ENCODE measurements around the gene TMBIM4.
A peak's percentile ranks its signal among the peaks of the same experiment; 100 is the strongest.
"Not testable (repeated sequence)": the region's sequence is repeated elsewhere in the genome, so short reads cannot be mapped to it uniquely, and the experiment has no call there.

TMBIM4 gene

DNA sequence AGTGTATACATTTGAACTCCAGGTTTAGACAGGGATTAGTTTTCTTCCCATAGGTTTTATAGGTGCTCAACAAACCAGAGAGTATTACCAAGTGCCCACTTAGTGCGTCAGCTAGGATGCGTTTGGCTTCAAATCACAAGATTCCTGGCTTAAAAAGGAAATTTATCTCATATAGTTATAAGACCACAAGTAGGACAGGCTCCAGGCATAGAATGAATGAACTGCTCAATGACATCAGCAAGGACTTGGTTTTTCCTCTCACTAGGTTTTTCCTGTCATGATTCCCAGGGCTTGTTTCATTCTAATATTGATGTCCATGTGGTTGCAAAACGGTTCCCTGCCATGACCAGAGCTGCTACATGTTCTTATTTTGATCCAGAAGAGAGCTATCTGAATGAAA, 13.2 kb upstream of the TMBIM4 start:
- DNase-seq = no peak

DNA sequence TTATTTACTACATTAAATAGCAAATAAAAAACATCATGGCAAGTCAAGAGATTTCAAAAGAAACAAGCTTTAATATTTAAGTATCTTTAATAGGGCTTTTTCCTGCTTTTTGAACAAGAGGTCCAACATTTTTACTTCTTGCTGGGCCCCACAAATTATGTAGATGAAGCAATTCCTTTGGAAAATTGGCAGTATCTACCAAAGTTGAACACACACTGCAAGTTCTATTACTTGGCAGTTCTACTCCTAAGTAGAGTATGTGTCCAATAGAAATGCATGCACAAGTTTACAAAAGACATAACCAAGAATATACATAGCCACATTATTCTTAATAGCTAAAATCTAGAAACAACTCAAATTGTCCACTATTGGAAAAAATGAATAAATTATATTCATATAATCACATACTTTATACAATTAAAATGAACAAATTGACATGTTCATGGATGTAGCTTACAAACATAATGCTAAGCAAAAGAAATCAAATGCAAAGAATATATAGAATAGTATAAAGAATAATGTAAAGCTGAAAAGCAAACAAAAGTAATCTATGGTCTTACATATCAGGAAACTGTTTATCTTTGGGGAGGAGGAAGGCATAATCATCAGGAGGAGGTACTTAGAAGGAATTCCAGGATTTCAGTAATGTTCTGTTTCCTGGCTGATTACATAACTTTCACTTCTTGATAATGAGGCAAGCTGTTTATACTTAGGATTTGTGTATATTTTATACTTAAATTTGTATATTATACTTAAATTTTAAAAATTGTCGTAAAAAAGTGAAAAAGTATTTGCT, 6.5 kb upstream of the TMBIM4 start:
- no peak for DNase-seq

DNA sequence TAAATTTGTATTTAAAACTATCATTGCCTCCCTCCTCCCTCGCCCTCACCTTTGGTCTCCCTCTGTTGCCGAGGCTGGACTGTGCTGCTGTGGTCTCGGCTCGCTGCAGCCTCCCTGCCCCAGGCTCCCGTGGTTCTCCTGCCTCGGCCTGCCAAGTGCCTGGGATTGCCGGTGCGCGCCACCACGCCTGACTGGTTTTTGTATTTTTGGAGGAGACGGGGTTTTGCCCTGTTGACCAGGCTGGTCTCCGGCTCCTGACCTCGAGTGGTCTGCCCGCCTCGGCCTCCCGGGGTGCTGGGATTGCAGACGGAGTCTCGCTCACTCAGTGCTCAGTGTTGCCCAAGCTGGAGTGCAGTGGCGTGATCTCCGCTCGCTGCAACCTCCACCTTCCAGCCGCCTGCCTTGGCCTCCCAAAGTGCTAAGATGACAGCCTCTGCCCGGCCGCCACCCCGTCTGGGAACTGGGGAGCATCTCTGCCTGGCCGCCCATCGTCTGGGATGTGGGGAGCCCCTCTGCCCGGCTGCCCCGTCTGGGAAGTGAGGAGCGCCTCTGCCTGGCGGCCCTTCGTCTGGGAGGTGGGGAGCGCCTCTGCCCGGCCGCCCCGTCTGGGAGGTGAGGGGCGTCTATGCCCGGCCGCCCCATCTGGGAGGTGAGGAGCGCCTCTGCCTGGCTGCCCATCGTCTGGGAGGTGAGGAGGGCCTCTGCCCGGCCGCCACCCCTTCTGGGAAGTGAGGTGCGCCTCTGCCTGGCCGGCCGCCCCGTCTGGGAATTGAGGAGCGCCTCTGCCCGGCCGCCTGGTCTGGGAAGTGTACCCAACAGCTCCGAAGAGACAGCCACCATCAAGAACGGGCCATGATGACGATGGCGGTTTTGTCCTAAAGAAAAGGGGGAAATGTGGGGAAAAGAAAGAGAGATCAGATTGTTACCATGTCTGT, 4.9 kb upstream of the TMBIM4 start:
- DNase-seq = not testable (repeated sequence)

DNA sequence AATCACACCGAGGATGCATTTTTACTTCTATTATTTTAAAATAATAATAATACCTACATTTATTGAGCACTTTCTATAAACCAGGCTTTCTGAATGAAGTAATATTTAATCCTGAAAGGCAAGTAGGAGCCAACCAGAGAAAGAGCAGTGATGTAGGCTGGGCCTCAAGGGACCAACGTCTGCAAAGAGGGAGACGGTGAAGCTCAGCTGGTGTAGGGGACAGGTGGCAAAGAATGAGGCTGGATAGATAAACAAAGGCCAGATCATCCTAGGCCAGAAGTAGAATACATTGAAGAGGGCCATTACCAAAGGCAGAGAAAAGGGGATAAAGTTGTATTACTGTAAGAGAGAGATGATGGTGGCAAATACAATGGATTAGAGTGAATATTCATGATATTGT, 810 bp upstream of the TMBIM4 start:
- DNase-seq = no peak

GRCh38 chr12:66168410-66168809, 1.4 kb downstream of the TMBIM4 start:
- peak; percentile 18 for DNase-seq

DNA sequence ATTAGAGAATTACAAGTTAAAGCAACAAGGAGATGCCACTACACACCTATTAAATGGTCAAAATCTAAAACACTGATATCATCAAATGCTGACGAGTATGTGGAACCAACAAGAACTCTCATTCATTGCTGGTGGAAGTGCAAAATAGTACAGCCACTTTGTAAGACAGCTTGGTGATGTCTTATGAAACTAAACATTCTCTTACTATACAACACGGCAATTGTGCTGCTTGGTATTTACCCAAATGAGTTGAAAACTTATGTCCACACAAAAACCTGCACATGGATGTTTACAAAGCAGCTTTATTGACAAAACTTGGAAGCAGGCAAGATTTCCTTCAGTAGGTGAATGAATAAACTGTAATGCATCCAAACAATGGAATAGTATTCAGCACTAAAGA, 3.2 kb downstream of the TMBIM4 start:
- DNase-seq = no peak

- DNase-seq = no peak
Observed at GRCh38 chr12:66165141-66165540, 4.7 kb downstream of the TMBIM4 start.

DNA sequence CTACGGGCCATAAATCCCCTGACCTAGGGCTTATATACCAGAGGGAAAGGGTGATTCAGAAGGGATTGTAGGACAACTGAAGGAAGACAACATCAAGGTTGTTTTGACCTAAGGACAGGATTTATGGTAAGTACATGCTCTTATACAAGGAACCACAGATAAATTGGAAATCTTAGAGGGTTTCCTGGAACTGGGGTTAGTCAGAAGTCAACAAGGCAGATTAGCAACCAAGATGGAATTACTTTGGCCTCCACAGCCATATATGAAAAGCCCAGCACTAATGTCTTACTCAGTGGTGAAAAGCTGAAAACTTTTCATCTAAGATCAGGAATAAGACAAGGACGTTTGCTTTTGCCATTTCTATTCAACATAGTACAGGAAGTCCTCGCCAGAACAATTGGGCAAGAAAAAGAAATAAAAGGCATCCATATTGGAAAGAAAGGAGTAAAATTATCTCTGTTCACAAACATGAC, 5.4 kb downstream of the TMBIM4 start:
- DNase-seq = no peak

DNA sequence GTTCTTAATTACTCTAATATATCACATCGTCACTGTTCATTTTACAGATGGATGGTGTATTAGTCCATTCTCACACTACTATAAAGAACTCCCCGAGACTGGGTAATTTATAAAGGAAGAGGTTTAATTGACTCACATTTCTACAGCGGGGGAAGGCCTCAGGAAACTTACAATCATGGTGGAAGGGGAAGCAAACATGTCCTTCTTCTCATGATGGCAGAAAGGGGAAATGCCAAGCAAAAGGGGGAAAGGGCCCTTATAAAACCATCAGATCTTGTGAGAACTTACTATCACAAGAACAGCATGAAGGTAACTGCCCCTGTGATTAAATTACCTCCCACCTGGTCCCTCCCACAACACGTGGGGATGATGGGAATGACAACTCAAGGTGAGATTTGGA, 6.5 kb downstream of the TMBIM4 start:
- DNase-seq = no peak

DNA sequence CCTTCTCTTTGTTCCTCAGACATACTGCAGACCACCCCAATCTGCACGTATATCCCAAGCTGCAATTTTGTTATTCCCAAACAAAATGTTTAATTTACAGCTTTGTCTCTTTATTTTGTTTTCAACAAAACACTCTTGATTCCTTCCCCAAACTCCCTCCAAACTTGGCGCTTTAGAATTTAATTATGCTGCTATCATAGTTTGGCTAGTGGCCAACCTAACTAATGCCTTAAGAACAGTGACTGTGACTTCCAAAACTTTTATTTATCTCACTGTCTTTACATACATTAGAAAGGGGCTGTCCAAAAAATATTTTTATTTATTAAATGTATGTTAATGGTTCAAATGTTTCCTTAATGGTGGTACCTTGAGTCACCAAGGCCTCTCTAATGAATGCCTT, 7.1 kb downstream of the TMBIM4 start:
- no peak for DNase-seq

DNA sequence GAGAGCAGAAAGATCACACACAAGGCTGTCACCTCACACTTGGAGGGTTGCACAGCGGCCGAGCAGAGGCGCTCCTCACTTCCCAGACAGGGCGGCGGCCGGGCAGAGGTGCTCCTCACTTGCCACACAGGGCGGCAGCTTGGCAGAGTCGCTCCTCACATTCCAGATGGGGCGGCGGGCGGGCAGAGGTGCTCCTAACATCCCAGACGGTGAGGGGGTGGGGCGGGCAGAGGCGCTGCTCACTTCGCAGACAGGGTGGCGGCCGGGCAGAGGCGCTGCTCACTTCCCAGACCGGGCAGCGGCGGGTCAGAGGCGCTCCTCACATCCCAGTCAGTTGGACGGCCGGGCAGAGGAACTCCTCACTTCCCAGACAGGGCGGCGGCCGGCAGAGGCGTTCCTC, 9.1 kb downstream of the TMBIM4 start:
- no peak for DNase-seq

DNA sequence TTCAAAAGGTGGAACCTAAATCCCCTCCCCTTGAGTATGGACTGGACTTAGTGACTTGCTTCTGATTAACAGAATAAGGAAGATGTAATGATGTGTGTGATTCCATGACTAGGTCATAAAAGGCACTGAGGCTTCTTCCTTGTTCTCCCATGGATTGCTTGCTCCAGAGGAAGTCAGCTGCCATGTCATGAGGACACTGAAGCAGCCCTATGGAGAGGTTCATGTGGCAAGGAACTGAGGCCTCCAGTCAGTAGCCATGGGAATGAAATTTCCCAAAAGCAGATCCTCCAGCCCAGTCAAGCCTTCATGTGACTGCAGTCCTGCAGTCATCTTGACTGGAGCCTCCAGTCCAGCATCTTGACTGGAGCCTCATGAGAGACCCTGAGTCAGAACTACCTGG, 10.7 kb downstream of the TMBIM4 start:
- DNase-seq = no peak

- no peak for DNase-seq
Observed at GRCh38 chr12:66156654-66157053, 13.1 kb downstream of the TMBIM4 start.

GRCh38 chr12:66154776-66155175, 15.0 kb downstream of the TMBIM4 start:
- DNase-seq = no peak

DNA sequence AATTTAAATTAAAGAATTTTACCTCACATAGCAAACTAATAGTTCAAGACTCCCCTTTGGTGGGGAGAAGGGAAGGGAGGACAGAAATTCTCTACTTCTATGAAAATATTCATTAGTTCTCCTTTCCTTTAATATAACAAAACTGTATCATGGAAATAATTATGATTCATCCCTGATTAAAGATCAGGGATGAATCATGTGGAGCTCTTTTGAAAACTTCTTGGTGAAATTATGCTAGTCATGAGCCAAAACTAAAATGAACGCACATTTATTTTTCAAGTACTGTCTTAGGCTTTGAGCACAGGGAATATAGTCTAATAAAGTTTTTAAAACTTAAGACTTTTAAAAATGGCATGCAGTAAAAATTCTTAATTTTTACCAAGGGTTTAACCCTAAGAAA, 17.1 kb downstream of the TMBIM4 start:
- DNase-seq = no peak

DNA sequence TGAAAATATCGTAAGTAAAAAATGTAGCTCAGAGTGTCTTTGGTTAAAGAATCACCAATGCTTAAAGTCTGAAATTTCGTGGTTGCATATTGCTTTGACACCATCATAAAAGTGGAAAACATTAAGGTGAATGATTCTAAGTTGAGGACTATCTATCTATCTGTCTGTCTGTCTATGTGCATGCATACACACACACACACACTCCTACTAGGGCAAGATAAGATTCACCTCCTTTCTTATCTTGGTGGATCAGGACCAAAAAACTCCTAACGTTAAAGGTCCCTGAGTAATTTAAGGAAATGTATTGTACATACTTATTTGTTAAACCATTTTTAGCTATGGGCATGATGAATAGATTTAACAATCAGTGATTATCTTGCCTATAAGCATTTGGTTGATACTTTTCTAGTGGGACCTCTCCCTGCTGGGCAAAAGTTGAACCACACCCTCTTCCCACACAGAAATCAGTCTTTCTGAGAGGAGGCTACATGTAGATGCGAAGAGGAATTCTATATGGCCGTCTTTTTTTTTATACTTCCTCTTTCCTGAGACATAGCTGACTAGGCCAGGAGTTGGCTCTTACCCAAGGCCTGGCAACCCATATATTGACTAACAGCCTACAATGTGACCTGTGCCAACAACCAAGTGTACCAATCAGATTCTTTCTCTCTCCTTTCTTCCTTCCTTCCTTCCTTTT, 19.9 kb downstream of the TMBIM4 start:
- DNase-seq = no peak

DNA sequence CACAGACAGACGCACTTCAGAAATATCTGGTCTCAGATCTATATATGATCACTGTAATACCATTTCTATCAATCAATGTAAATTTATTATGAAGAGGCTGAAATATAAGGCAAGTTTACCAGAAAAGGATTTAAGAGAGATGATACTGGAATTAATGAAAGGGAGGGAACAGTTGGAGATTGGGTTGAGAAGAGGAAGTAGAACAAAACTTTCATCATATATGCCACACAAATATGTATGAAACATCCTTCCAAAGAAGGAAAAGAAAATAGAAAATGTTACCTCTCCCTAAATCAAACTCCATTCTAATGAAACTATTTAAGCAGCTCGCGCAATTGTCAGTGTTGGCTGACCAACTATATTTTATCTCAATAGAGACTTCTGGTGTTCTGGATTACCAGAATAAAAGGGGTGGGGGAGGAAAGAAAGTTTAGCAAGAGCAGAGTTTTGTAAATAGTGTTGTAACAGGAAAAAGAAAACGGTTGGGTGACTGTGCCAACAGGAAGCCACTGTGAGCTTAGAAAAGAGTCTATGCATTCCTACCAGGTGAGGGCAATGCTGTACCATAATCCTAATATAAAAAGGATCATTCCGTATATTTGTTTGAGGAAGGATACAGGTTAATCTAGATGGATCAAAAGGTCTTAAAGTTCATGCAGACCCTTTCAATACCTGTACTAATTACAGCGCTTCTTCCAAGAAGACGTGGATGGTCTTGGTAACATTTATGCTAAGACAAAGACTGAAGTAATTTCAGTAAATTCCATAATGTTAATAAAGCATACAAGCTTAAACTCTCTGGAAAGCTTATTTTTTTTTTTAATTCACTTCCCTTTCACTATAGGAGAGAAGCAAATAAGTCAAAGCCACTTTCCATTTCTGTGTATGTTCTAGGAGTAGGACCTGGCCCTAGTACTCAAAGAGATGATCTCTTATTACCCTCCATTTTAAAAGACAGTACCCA, 24.7 kb downstream of the TMBIM4 start:
- DNase-seq = no peak

DNA sequence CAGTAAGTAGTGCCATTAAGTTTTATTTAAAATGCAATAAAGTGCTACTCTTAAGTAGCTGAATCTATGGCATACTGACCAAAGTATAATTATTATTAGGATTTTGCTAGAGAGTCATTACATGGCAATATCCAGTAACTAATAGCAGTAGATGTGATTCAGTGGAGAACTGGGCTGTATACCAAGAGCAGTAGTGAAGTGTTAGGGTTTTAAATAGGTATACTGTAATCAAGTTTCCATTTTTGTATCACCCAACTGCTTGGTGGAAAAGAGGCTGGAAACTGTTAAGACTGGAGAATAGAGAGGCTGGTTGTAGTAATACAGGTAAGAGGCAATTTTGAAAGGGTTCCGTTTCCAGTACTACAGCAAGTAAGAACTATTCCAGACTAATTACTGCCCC, 25.9 kb downstream of the TMBIM4 start:
- no peak for DNase-seq

- DNase-seq = no peak
Observed at GRCh38 chr12:66142826-66143225, 27.0 kb downstream of the TMBIM4 start.

GRCh38 chr12:66141299-66141698, 28.5 kb downstream of the TMBIM4 start:
- DNase-seq = no peak

- DNase-seq = no peak
Observed at GRCh38 chr12:66140731-66141130, 29.1 kb downstream of the TMBIM4 start.

GRCh38 chr12:66139328-66139727, 30.5 kb downstream of the TMBIM4 start:
- DNase-seq = no peak

Measured in CD4-positive, alpha-beta T cell treated with Interleukin-17A for 1 hour (primary cell).